ENCODE results near the gene TBL1X.

Gene TBL1X

DNA sequence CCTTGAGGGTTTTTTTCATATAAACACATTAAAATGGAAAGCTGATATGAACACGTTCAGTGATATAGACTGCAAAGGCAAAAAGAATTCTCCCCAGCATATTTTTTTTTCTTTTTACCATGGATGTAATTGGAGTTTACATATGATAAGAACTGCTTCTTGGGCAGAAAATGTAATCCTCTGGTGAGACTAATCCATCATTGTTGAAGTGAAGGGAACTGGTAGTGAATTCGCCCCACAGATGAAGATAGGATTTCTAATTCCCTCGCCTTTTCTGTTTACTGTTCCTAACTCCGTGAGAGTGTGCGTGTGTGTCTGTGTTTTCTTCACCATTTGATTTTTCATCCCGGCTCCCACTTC lies 211.9 kb downstream of the TBL1X start:
- DNase-seq = no peak

DNA sequence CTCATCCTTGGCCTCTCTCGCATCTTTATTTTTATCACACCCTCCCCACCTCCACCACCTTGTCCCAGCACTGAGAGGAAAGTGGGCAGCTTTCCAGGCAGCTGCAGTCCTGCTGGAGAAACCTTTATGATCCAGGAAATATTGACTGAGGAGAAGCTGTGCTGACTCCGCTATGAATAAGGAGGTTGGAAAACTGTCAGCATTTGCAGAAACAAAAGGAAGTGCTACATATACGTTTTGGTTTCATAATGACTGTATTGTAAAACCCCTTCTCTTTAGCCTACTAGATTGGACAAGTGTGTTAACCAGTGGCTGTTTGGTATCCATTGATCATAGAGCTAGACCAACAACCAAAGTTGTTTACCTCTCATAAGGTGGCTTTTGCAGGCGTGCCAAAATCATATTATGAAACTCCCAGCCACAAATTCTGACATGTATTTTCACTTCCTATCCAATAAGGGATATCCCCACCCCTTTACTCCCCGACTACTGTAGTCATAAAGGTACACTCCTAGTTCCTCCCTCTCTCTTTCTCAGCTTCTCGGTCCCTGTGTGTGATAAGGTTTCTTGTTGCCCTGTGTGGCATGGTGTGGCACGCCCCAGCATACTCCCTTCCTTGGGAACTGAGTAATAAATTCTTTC lies 212.4 kb downstream of the TBL1X start:
- DNase-seq = no peak

DNA sequence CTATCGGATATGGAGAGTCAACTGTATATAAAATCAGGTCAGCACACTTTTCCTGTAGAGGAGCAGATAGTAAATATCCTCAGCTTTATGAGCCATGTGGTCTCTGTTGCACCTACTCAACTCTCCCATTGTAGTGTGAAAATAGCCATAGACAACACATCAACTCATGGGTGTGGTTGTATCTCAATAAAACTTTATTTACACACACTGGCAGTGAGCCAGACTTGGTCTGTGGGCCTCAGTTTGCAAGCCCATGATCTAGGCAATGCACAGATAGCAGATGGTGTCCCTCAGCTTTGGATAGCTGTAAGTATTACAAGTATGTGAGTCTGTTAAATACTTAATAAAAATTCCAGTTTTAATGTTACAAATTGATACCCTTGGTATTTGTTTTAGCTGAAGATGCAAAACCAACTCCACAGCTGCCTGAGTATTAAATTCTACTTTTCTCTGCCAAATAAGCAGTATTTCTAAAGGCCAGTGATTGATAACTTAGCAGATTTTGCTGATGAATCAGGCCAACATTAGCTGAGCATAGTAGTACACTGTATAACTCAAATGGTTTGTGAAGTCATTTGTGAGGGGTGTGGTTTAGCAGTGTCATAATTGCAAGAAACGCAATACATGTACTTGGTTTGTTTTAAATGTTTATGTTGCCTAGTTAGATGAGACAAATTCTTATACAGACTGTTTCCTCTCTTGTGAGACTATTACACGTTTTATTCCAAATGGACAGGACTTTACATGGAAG lies 213.5 kb downstream of the TBL1X start:
- no peak for DNase-seq

DNA sequence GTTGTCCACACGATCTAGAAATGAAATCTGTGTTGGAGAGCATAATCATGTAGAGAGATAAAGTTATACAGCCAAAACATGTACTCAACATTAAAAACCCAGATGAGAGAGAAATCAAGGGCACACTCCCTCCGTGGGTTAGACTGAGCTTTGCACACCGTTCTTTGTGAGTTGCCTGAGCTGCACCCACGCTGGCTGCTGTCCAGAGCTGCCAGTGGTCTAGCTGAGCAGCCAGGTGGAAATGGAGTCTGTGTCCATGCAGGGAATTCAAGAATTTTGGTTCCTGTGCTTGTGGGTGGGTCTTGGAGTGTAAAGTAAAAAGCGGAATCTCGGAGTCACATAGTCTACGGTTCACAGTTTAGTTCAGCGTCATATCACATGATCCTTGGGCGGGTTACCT lies 216.2 kb downstream of the TBL1X start:
- DNase-seq = no peak

DNA sequence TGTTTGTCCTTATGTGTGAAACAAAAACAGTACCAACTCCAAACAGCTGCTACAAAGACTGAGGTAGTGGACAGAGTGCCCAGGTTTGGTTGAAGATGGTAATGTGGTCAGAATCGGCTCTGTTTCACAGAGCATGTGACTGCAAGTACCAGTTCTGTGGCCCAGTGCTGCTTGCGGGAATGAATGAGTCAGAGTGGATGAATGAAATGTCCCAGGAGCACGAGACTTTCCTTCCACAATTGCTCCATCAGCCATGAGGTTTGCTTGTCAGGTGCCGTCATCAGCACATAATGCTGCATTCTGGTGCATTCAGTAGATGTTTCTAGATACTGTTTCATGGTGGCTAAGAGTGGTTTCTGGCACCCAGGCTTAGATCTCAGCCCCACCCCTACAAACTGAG lies 216.6 kb downstream of the TBL1X start:
- DNase-seq = no peak

DNA sequence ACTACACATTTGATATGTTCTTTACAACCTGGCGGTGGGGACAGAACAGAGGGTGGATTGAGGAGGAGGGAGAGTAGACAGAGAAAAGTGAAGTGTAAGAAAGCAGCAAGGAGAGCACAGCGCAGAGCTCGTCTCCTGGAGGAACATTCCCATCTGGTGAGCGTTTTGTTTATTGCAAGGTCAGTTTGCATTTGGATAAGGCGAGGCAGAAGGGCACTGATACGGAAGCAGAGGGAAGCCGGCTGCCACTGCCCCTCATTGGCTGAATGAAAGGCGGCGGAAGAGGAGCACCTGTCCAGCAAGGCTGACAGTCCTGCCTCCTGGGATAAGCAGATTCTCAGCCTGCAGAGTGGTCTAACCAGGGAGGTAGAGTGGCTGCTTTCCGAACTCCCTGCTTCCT lies 217.6 kb downstream of the TBL1X start:
- DNase-seq = no peak

DNA sequence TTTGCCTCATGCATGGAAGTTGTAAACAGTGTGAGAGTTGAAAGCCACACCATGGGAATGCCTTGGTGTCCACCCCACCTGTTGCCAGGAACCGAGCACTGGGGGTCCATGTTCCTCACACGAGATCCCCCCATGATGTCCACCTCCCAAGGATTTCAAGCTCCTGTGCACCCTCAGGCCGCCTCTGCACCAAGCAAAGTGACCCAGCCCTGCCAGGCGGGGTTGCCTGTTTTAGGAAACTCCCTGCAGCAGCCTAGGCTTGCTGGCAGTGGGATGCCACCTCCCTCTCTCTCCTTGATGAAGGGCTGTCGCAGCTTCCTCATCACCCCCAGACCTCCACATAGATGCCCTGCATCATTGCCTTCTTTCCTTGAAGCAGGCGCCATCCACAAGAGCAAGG lies 218.0 kb downstream of the TBL1X start:
- no peak for DNase-seq

DNA sequence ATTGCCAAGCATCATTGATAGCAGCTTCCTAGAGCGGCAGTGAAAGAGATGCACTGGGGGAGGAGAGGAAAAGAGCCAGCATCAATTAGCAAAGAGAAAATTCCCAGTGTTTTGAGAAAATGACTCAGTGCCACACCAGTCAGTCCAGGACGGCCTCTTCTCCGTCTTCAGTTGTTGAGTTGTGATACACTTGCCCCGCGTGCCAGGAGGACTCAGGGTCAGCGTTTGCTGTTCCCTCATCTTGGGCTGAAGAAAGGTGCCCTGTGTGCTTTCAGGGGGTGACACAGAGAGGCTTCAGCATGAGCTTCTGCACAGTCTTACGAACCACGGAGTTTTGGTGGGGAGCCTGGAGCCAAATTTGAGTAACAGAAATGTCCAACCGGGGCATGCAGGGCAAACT lies 218.5 kb downstream of the TBL1X start:
- no peak for DNase-seq

DNA sequence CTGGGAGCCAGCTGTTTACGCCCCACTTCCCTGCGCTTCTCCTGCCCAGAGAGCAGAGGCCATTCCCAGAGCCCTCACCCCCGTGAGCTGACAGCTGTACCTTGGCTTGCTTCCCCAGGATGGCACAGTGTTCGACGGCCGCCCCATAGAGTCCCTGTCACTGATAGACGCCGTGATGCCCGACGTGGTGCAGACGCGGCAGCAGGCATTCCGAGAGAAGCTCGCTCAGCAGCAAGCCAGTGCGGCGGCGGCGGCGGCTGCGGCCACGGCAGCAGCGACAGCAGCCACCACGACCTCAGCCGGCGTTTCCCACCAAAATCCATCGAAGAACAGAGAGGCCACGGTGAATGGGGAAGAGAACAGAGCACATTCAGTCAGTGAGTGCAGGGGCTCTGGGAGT lies 223.0 kb downstream of the TBL1X start:
- no peak for DNase-seq

DNA sequence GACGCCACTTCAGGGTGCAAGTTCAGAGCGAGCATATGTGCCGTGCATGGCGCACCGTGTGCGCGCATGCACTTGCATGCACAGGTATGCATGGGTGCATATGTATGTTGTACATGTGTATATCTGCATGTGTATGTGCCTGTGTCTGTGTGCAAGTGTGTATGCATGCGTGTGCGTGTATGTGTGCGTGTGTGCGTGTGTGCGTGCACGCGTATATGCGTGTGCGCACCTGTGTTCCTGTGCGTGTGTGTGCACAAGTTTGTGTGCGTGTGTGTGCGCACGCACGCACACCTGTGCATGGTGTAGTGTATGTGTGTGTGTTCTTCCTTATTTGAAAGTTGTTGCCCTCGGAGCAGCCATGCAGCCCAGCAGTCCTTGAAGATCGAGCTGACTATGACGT lies 224.0 kb downstream of the TBL1X start:
- no peak for DNase-seq

DNA sequence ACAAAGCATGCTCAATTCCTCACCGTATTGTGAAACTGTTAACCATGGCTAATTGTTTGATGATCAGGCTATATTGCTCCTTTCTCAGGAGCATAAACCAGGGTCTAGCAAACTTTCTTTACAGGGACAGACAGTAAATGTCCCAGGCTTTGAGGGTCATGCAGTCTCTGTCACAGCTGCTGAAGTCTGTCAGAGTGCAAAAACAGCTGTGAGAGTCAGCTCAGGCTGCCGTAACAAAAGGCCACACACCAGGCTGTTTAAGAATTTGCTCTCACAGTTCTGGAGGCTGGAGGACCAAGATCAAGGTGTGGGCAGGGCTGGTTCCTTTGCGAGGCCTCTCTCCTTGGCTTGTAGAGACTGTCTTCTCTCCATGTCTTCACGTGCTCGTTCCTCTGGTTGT lies 225.2 kb downstream of the TBL1X start:
- no peak for DNase-seq

DNA sequence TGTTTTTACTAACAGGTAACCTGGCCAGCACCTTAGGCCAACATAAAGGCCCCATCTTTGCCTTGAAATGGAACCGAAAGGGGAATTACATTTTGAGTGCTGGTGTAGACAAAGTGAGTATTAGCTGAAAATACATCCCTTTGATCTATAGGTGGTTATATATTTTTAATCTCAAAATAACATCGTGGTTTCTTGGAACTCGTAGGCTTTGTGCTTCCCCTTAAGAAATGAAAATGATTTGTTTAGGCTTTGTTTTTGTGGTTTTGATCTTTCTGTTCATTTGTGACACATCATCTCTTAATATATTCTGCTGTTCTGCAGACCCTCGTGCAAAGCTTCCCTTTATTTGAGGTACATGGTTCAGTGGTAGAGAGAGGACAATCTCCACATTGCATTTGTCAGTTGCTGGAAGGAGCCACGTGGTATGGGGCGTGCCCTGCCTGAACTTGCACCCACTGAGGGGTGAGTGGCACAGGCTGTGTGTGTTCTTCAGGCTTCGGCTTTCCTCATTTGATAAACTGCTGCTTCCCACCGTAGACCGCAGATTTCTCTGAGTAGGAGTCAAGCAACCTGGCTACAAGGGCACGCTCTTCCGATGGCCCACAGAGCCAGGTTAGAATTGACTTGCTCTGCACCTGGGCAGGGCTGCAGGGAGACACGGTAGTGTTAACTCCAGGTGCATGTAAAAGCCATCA lies 228.6 kb downstream of the TBL1X start:
- no peak for DNase-seq

DNA sequence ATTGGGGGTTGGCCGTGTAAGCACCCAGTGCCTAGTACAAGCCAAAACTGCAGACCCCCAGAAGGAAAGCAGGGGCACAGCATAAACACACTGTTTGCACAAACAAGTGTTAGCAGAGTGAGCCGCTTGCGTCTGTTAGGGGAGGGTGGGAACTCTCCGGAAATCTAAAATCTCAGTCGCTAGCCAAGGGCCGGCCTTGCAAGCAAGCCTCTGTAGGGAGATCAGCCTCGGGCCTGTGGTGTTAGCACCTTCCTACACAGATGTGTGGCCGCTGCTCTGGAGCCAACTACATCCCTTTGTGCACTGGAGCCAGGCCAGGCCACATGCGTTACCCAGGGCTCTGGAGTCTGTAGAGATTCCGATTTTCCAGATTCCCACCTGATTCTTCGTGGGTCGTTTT lies 233.7 kb downstream of the TBL1X start:
- DNase-seq = no peak

DNA sequence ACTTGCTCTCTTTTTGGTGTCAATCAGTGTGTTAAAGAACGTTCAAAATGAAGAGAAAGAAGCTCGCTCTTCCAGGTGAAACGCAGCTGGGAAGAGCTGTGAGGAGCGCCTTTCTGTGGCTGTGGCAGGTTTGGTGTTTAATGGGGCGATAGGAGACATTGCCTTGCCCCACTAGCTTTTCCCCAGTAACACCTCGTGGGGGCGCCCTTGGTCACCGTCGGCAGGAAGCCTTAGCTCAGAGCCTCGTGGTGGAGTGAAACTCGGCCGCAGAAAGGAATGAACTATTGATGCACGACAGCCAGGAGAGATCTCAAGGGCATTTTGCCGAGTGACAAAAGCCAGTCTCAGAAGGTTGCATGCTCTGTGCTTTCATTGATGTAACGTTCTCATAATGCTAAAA lies 235.7 kb downstream of the TBL1X start:
- no peak for DNase-seq

DNA sequence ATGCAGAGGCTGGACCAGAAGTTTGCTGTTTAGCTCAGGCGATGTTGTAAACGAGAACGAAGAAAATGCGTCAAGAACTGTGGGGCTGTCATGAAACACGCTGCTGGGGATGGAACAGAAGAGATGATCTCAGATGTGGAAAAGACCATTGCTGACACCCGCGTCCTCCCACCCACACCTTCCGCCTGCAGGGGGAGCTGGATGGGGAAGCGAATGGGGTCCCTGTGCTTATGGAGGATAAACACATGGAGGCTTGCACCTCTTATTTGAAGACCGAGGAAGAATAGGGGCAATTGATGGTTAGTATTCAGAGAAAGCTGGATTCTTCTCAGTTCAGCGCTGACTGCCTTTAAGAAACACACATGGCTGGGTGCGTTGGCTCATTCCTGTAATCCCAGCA lies 236.9 kb downstream of the TBL1X start:
- no peak for DNase-seq

DNA sequence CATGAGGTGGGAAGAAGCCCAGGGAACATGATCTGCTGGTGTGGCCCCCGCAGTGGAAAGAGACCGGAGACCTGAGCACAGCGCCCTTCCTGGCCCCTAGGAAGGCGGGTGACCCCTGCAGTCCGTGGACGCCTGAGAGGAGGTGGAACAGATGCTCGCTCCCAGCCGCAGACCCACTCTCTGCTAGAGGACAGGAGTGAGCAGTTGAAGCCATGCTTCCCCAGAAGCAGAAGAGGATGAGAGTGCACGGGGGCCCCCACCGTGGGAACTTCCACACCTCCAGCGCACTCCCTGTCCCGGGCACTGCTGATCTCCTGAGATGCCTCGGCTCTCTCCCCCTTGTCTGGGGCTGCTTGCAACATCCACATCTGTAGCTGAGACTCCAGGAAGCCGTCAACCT lies 238.5 kb downstream of the TBL1X start:
- DNase-seq = no peak

DNA sequence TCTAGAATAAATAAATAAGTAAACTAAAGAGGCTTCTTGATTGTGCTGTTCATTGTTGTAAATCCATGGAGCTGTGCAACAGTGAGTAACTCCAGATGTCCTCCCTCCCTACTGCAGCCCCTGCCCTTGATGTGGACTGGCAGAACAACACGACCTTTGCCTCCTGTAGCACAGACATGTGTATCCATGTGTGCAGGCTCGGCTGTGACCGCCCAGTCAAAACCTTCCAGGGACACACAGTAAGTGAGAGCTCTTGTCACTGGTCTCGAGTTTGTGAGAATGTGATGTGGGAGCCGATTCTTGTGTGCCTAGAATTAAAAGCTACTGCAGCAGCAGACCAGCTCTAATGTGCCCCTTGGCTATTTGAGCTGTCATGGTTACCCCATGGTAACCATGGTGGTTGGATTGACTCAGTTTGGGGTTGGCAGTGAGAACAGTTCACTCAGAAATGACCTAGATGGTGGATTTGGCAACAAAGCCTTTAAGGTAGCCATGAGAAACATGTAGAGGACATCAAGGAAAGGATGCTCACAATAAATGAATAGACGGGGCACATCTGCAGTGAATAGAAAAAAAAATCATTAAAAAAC lies 240.1 kb downstream of the TBL1X start:
- DNase-seq = no peak

DNA sequence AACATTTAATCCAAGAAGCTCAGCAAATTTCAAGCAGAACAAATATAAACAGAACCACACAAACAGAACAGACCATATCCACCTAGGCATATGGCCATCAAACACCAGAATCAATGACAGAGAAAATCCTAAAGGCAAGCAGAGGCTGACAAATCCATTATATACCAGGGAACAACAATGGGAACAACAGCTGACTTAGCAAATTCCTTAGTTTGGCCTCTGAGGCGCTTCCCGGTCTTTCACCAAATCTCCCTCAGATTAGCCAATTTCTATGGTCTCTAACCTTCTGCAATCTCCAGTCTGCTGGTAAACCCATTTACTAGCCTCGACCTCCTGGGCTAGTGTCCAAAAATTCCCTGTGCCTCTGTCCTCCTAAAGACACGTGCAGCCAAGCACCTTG lies 241.6 kb downstream of the TBL1X start:
- DNase-seq = no peak

DNA sequence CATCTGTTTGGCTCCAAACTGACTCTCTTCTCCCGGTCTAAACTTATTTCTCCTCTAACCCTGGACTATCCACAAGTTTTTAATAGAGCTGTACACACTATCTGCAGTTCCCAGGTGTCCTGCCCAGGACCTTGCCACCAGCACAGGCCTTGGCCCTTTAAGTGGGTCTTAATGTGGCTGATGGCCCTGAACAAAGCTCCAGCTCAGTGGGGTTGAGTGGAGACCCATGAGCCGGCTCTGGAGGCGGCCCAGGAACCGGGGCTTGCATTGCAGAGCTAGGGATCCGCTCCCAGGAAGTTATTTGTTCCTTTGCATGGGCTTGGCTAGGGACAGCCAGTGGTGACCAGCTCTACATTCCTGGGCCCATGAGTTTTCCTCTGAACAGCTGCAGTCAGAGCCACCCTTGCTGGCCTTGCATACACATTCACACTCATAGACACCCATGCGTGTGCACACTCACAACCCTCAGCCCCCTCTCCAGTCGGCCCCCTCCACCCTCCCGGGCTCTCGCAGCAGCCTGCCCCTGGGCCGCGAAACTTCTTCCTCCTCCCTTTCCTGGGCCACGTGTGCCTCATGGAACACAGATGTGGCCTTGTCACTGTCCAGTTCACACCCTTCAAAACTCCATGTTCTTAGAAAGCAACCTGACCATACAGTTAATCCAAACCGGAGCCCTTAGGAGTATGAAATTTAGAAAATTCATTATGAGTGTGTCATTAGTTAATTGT lies 242.6 kb downstream of the TBL1X start:
- no peak for DNase-seq

DNA sequence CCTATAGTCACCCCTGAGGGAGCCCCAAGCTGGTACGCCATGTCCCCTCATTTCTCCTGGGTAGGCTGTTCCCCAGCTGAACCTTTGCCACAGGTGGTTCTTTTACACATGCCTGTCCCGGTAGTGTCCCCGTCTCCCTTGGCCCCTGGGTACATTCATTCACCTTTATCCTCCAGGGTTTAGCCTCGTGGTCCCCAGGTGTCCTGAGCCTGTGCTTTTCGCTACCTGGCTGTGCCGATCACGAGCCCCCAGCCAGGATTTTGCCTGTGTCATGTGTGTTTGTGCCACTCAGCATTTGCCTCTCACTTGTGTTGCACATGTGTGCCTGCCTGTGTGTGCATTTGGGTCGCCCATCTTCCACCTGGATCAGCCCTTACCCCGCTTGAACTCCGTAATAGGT lies 243.2 kb downstream of the TBL1X start:
- DNase-seq = no peak

DNA sequence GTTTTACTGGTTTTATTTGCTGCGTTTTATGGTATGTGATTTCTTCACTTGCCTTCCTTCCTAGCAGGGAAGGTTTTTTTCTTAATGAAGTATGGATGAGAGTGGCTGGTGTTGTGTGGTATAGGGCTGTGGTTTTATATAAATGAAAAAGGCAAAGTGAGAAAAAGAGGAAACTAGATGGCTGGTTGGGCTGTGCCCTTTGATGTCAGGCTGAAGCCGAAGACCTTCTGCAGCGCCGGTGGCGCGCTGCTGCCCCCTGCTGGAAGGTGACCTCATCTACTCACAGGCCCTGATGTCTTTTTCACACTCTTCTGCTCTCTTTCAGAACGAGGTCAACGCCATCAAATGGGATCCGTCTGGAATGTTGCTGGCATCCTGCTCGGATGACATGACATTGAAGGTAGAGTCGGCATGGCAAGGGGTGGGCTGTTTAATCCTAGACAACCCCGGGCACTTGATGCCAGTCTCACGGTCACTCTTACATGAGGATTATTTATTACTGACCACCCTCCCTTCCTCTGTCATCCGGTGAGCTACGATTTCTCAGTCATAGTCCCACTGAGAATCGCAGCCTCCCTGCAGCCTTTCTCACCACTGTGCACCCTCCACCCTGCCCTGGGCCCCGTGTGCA lies 244.2 kb downstream of the TBL1X start:
- DNase-seq = peak; percentile 1

DNA sequence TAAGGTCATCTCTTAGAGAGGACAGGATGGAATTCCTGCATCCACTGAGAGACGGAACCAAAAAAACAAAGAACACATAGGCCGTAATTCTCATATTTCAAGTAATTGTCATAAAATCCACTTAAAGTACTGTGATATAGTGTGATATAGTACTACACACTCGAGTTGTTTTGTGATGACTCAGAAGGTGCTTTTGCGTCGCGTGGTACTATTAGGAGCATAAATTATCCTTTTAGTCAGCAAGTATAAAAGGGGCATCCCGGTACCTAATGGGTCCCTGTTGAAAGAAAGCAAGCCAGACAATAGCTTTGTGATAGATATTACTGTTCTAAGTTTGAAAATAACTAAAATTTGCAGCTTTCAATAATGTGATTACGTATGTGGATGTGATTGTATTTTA lies 245.5 kb downstream of the TBL1X start:
- no peak for DNase-seq

DNA sequence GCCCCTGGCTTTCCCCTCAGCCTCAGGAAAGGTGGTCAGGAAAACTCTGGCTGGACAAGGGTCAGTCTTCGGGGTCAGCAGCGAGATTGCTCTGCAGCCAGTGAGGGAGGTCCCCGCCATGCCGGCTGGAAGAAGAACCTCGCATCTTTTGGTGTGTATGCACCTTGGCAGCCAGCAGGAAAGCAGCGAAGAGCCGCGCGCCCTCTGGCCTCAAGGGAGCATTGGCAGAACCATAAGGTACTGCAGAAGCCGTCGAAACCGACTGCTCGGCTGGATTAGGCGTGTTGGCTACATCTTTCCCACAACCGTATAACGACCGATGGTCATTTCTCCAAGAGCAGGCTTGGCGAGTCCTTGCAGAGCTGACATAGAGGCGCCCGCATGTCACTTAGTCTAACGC lies 252.5 kb downstream of the TBL1X start:
- DNase-seq = no peak

All from amniotic stem cell (primary cell).